GM20000 (cell line): Measurements from ENCODE around the gene SRPK2.
"Not testable (repeated sequence)": the region's sequence is repeated elsewhere in the genome, so short reads cannot be mapped to it uniquely, and the experiment has no call there.

ENCODE experiments used
- DNase-seq: peaks from one replicate; pipeline ENCODE4 v3.0.0; 2012; ENCODE audit warnings: low spot score
- CTCF ChIP-seq: IDR thresholded peaks from 2 replicates; pipeline ENCODE4 v1.5.1; 2012; ENCODE audit warnings: mild to moderate bottlenecking, control low read depth; ENCODE audit errors: extremely low read depth, missing control alignments

SRPK2 gene

GRCh38 chr7:105297985-105298384 is 90.7 kb downstream of the SRPK2 start:
- no peak for TF ChIP-seq CTCF
- peak; percentile 38 for DNase-seq

GRCh38 chr7:105297309-105297708 is 91.4 kb downstream of the SRPK2 start:
- TF ChIP-seq CTCF = no peak
- DNase-seq = no peak

GRCh38 chr7:105296491-105296890 is 92.2 kb downstream of the SRPK2 start:
- TF ChIP-seq CTCF = no peak
- no peak for DNase-seq

- DNase-seq = no peak
- no peak for TF ChIP-seq CTCF
Measured at GRCh38 chr7:105295596-105296352, 92.9 kb downstream of the SRPK2 start.

- not testable (repeated sequence) for DNase-seq
Measured at GRCh38 chr7:105294482-105294881, 94.2 kb downstream of the SRPK2 start.

GRCh38 chr7:105289704-105290103 is 99.0 kb downstream of the SRPK2 start:
- DNase-seq = no peak
- TF ChIP-seq CTCF = no peak

GRCh38 chr7:105286441-105286840 is 102.3 kb downstream of the SRPK2 start:
- DNase-seq = no peak
- TF ChIP-seq CTCF = no peak
